Mucosa of descending colon (tissue), 3 donors: ENCODE data around the gene INHBB. TPM values are rescaled to one million over a fixed set of nuclear protein-coding genes. Genes with fewer than 3 reads are reported as not detected.

Experiments used
- ATAC-seq: fragments of 200-7000 bp; cut with Tn5 transposase; one replicate; pipeline ENCODE4 v1.9.1; 2020; ENCODE audit warnings: mild to moderate bottlenecking, moderate library complexity
- DNase-seq, 3 donors: peaks; one replicate each; pipeline ENCODE4 v3.0.0-alpha.2; 2020
- H3K36me3 ChIP-seq: fragments of 200-600 bp; one replicate; pipeline ENCODE4 v1.8.0; 2021; ENCODE audit warnings: low read depth, mild to moderate bottlenecking
- H3K4me1 ChIP-seq: fragments of 200-600 bp; one replicate; pipeline ENCODE4 v1.8.0; 2021; ENCODE audit warnings: low read depth, mild to moderate bottlenecking
- H3K4me3 ChIP-seq: fragments of 200-600 bp; one replicate; pipeline ENCODE4 v1.8.0; 2021; ENCODE audit warnings: mild to moderate bottlenecking
- H3K9me3 ChIP-seq: fragments of 200-600 bp; one replicate; pipeline ENCODE4 v1.8.0; 2021; ENCODE audit warnings: mild to moderate bottlenecking
- CTCF ChIP-seq: fragments of 200-600 bp; IDR thresholded peaks from one replicate; pipeline ENCODE4 v1.8.0; 2022; ENCODE audit warnings: antibody characterized with exemption, mild to moderate bottlenecking
- intact Hi-C, 2 donors: fragments of 100-400 bp; cut with DNase I in 1 of 2; cut with micrococcal nuclease in 1 of 2; formaldehyde crosslinking; loops; one replicate each; pipeline versions ENCODE4 v1.11.0 to v1.11.1; 2022; cut with DNase I, micrococcal nuclease
- total RNA-seq, 3 donors: library from RNA; stranded (reverse); fragmentation: NEBNext Ultra II Directional in 2 of 3; extraction: Animal tissue kit (Norgen Biotek cat#: 25700) in 2 of 3; gene quantifications; one replicate each; pipeline versions ENCODE4 v1.2.1 to v1.2.4, GENCODE V29; 2021 to 2023
- donor health status: DM: no; HTN: no; CAD: no; lungs with moderate emphysema.
- donor health status: DM: no; HTN: no; CAD: no.
- donor health status: DM: no; HTN: yes; CAD: no.

INHBB gene
- total RNA-seq, 3 donors from 2014 or later: 0.10 to 0.92 (median 0.29) TPM

GRCh38 chr2:120354935-120355779, 9.2 kb downstream of the INHBB start:
- ATAC-seq: no peak
- intact Hi-C loops: no loop called here

GRCh38 chr2:120355780-120356266, 9.9 kb downstream of the INHBB start:
- H3K9me3 ChIP-seq: no peaks in the 10 kb centered on the region
- DNase-seq (no peak), ATAC-seq (no peak)
- H3K4me1 ChIP-seq: no peaks in the 10 kb centered on the region
- no peak overlapping the region for H3K4me3 ChIP-seq
- TF ChIP-seq CTCF: no peak
- intact Hi-C loops: no loop called here
- no peaks in the 10 kb centered on the region for H3K36me3 ChIP-seq

More at GRCh38 chr2:120354935-120355779, 9.2 kb downstream of the INHBB start:
- H3K4me3 ChIP-seq: no peak overlapping the region
- no peaks in the 10 kb centered on the region for H3K9me3 ChIP-seq
- no peak for TF ChIP-seq CTCF
- no peaks in the 10 kb centered on the region for H3K4me1 ChIP-seq
- H3K36me3 ChIP-seq: no peaks in the 10 kb centered on the region
- no peak for DNase-seq

- intact Hi-C loops: no loop called here
- TF ChIP-seq CTCF: no peak
- Histone ChIP-seq H3K4me3 (no peak overlapping the region), H3K36me3 (no peaks in the 10 kb centered on the region), H3K4me1 (no peaks in the 10 kb centered on the region), H3K9me3 (no peaks in the 10 kb centered on the region)
- ATAC-seq (no peak), DNase-seq (no peak)
These were observed 11.8 kb downstream of the INHBB start for GRCh38 chr2:120357768-120358167.

GRCh38 chr2:120358734-120359465, 13.0 kb downstream of the INHBB start:
- H3K36me3 ChIP-seq: no peaks in the 10 kb centered on the region
- TF ChIP-seq CTCF: no peak
- no peak for DNase-seq
- no peak for ATAC-seq
- no peaks in the 10 kb centered on the region for H3K9me3 ChIP-seq
- intact Hi-C loops: no loop called here
- H3K4me1 ChIP-seq: no peaks in the 10 kb centered on the region
- H3K4me3 ChIP-seq: no peak overlapping the region

- intact Hi-C loops: no loop called here
- ATAC-seq (no peak), DNase-seq (no peak)
- Histone ChIP-seq H3K4me3 (no peak overlapping the region), H3K9me3 (no peaks in the 10 kb centered on the region), H3K4me1 (no peaks in the 10 kb centered on the region), H3K36me3 (no peaks in the 10 kb centered on the region)
- TF ChIP-seq CTCF: no peak
These were observed 14.4 kb downstream of the INHBB start for GRCh38 chr2:120360307-120360855.
